AG09319 (cell line): ENCODE measurements around the gene SPATA12.

Experiments
- DNase-seq: peaks from one replicate; pipeline ENCODE4 v3.0.0-alpha.2; 2010; ENCODE audit warnings: low read depth; ENCODE audit errors: extremely low read depth
- TF ChIP-seq, protein P1 (sequence below): IDR thresholded peaks from 2 replicates; pipeline ENCODE4 v1.5.1; 2011; ENCODE audit warnings: low read depth, mild to moderate bottlenecking, inconsistent platforms, low read length, moderate library complexity

Gene SPATA12

DNA sequence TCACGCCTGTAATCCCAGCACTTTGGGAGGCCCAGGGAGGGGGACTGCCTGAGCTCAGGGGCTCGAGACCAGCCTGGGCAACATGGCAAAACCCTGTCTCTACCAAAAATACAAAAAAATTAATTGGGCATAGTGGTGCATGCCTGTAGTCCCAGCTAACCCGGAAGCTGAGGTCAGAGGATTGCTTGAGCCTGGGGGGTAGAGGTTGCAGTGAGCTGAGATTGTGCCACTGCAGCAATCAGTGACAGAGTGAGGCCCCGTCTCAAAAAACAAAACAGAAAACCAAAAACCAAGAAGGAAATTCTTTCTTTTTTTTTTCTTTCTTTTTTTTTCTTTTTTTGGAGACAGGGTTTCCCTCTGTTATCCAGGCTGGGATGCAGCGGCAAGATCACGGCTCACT lies 3.5 kb downstream of the SPATA12 start:
- TF ChIP-seq, protein P1, sequence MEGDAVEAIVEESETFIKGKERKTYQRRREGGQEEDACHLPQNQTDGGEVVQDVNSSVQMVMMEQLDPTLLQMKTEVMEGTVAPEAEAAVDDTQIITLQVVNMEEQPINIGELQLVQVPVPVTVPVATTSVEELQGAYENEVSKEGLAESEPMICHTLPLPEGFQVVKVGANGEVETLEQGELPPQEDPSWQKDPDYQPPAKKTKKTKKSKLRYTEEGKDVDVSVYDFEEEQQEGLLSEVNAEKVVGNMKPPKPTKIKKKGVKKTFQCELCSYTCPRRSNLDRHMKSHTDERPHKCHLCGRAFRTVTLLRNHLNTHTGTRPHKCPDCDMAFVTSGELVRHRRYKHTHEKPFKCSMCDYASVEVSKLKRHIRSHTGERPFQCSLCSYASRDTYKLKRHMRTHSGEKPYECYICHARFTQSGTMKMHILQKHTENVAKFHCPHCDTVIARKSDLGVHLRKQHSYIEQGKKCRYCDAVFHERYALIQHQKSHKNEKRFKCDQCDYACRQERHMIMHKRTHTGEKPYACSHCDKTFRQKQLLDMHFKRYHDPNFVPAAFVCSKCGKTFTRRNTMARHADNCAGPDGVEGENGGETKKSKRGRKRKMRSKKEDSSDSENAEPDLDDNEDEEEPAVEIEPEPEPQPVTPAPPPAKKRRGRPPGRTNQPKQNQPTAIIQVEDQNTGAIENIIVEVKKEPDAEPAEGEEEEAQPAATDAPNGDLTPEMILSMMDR, result no peak
- DNase-seq, result no peak

DNA sequence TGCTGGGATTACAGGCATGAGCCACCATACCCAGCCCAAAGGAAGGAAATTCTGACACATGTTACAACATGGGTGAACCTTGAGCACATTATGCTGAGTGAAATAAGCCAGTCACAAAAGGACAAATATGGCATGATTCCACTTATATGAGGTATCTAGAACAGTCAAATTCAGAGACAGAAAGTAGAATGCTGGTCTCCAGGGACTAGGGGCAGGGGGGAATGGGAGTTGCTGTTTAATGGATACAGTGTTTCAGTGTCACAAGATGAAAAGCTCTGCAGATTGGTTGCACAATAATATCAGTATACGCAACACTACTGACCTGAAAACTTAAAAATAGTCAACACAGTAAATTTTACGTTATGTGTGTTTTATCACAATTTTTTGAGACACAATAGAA lies 4.1 kb downstream of the SPATA12 start:
- no peak for DNase-seq
- TF ChIP-seq, protein P1, result no peak

DNA sequence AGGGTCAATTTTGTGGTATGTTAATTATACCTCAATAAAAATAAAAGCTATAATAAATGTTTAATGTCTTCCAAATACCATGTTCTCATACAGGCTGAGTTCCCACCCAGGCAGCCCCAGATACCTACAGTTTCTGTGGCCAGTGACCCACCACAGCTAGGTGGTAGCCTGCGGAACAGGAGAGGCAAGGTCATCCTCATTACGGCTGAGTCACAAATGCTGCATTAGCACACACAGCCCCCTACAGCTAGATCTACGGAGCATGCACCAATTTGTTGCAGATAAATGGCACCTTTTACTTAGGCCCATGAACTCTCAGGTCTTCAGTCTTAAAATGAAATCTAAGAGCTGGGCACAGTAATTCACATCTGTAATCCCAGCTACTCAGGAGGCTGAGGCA lies 5.1 kb downstream of the SPATA12 start:
- TF ChIP-seq, protein P1, result no peak
- DNase-seq, result no peak

DNA sequence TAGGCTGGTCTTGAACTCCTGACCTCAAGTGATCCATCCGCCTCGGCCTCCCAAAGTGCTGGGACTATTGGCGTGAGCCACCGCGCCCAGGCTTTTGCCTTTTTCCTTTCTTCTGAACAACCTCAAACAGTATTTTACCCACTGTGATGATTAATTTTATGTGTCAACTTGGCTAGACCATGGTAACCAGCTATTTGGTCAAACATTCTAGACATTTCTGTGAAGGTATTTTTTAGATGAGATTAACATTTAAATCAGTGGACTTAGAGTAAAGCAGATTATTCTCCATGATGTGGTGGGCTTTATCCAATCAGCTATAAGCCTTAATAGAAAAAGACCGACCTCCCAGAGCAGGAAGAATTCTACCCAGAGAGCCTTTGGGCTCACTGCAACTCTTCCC lies 6.0 kb downstream of the SPATA12 start:
- DNase-seq, result no peak
- TF ChIP-seq, protein P1, result no peak

DNA sequence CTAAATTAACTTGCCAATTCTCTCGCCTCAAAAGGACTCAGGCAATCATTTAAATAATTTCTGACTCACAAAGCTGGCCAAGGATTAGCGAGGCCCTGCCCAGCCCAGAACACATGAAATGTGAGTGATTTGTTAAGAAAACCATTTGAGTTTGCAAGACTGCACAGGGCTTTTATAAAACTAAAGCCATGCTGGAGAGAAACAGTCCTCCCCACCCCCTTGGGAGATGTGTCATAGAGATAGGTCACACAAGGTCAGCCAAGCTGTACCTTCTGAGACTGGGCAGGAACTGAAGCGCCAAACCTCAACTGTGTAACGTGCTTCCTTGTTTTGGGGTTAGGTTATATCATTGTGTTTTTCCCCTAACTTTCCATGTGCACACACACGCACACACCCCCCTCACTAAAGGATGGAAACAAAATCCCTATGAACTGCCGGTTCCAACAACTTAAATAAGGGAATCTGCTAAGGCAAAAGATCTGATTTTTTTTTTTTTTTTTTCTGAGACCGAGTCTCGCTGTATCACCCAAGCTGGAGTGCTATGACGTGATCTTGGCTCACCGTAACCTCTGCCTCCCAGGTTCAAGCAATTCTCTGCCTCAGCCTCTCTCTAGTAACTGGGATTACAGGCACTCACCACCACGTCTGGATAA lies 8.1 kb downstream of the SPATA12 start:
- peak; percentile 60 for DNase-seq
- TF ChIP-seq, protein P1, result no peak

DNA sequence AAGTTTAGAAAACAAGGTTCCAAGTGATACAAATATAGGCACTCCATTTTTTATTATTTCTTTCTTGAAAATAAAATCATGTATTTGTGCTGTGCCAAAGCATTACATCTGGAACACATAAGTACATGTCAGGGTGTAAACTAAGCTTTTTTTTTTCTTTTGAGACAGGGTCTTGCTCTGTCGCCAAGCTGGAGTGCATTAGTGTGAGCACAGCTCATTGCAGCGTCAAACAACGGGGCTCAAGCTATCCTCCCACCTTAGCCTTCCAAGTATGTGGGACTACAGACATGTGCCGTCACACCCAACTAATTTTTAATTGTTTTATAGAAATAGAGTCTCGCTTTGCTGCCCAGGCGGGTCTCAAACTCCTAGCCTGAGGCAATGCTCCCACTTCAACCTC lies 9.0 kb downstream of the SPATA12 start:
- no peak for DNase-seq
- TF ChIP-seq, protein P1, result no peak

DNA sequence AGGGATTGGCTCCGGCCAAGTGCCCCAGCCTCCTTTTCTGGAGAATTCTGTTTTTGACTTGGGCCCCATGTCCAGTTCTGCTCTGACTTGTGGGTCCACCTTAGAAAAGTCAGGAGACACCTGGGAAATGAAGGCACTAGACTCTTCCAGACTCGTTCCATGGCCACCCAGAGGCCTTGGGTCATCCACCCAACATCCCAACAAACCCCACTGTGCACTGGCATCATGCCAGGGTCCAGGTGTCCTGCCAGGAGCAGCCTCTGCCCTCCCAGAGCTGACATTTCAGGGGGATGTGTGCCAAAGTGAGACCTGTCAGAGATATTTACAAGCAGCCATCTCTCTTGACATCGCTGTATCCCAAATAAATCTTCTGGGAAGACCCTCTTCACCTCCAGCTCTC lies 13.2 kb downstream of the SPATA12 start:
- TF ChIP-seq, protein P1, result no peak
- DNase-seq, result no peak
